ENCODE measurements around the gene WWC1.

DNA sequence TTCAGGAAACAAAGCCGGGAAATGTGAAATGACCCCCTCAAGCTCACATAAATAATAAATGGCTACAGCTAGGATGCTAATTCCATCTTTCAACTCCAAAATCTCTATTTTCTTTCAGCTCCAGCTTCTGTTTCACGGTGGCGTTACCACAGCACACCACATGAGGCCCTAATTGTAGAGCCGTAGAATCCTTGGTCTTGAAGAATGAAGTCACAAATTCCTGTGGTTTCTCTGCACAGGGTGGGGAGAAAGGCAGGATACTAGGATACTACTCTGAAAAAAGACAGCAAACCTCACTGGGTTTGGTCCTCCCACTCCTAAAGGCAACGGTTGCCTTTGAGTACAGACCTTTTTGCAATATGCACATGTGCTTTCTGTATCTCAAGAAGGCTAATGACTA is 180.9 kb downstream of the WWC1 start:
- TF ChIP-seq CTCF (IDR thresholded peaks at IDR 0.05; ENCODE audit: low read depth, low read length) (no peak), POLR2A (IDR thresholded peaks at IDR 0.05; ENCODE audit: extremely low read depth, insufficient read length) (no peak)
- TF ChIP-seq, protein P1, sequence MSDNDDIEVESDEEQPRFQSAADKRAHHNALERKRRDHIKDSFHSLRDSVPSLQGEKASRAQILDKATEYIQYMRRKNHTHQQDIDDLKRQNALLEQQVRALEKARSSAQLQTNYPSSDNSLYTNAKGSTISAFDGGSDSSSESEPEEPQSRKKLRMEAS (IDR thresholded peaks at IDR 0.05; ENCODE audit: low read depth, low read length): no peak
